Brain pericyte (primary cell): ENCODE data around the gene FAM184A.
A peak's percentile ranks its signal among the peaks of the same experiment; 100 is the strongest.
"Not testable (repeated sequence)": the region's sequence is repeated elsewhere in the genome, so short reads cannot be mapped to it uniquely, and the experiment has no call there.

Source experiments
- DNase-seq: peaks from one replicate; pipeline ENCODE4 v3.0.0-alpha.2; 2012; ENCODE audit warnings: low read depth, low spot score

FAM184A gene, protein sequence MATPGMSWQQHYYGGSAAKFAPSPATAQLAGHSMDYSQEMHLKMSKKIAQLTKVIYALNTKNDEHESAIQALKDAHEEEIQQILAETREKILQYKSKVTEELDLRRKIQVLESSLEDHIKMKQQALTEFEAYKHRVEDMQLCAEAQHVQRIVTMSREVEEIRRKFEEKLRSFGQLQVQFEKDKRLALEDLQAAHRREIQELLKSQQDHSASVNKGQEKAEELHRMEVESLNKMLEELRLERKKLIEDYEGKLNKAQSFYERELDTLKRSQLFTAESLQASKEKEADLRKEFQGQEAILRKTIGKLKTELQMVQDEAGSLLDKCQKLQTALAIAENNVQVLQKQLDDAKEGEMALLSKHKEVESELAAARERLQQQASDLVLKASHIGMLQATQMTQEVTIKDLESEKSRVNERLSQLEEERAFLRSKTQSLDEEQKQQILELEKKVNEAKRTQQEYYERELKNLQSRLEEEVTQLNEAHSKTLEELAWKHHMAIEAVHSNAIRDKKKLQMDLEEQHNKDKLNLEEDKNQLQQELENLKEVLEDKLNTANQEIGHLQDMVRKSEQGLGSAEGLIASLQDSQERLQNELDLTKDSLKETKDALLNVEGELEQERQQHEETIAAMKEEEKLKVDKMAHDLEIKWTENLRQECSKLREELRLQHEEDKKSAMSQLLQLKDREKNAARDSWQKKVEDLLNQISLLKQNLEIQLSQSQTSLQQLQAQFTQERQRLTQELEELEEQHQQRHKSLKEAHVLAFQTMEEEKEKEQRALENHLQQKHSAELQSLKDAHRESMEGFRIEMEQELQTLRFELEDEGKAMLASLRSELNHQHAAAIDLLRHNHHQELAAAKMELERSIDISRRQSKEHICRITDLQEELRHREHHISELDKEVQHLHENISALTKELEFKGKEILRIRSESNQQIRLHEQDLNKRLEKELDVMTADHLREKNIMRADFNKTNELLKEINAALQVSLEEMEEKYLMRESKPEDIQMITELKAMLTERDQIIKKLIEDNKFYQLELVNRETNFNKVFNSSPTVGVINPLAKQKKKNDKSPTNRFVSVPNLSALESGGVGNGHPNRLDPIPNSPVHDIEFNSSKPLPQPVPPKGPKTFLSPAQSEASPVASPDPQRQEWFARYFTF

DNA sequence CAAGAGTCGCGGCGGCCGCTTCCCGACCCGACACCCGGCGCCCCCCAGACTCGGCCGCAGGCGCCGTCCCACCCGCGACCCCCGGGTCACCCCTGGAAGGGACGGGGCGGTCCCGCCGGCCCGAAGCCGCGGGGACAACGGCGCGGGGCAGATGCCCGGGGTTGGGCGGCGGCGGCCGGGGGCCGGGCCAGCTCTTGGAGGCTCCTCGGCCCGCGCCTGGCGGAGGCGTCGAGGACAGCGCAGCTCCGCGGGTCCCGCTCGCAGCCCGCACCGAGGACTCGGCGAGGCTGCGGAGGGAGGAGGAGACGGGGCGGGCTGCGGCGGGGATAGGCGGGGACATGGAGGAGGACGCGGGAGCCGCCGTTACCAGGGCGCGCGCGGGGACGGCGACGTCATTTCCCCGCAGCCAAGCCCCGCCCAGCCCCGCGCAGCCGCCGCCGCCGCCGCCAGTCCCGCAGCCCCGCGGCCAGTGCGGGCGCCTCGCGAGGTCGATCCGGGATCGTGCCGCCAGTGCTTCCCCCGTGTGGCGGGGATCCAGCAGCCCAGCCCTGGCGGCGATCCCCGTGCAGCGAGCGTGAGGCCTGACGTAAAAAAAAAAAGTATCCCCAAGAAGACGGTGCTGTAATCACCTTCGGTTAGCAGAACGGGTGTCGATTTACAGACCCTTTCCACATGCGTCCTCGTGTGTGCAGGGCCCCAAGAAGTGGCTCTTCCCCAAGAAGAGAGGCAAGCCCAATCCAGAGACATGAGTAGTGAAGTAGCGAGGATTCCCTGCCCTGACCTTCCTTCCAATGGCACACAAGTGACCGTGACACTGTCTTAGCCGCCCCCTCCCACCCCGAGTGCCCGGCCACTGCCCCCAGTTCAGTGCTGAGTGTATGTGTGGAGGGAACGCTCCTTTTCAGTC is at the start of gene FAM184A:
FAM184A (minus strand) TSS at position 289 of the 907 bp plus-strand sequence. CDS start 365 bp downstream, outside the sequence.
- peak; percentile 13 for DNase-seq

DNA sequence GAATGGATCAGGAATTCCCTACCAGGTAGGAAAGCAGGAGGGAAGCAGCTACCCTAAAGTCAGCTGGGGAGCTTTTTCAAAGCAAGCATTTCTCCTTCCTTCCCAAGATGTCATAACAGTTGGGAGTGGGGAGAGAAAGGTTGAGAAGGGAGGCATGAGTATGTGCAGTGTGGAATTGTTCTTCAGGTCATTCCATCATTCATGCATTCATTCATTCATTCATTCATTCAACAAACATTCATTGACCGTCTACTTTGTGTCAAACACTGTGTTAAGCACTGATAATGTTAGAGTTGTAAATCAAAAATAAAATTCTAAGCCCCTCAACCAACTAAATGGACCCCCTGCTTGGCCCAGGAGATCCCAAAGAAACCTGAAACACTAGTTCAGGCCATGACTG is 49.2 kb upstream of the FAM184A start:
- DNase-seq, result no peak

DNA sequence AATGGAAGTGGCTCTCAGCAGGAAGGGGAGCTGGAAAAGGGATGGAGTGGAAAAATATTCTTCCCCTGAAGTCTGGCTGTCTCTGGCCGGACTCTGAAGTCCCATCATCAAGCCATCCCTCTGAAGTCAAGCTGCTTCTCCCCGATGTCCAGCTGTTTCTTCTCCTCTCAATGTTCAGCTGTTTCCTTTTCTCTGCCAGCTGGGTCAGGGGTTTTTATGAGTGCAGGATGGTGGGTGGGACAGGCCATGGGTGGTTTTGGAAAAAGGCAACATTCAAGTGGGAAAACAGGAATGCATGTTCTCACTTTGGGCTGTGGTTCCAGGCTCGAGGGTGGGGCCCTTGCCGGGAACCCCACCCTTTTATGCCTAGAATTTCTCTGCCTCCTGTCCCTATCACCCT is 48.4 kb upstream of the FAM184A start:
- DNase-seq, result no peak

DNA sequence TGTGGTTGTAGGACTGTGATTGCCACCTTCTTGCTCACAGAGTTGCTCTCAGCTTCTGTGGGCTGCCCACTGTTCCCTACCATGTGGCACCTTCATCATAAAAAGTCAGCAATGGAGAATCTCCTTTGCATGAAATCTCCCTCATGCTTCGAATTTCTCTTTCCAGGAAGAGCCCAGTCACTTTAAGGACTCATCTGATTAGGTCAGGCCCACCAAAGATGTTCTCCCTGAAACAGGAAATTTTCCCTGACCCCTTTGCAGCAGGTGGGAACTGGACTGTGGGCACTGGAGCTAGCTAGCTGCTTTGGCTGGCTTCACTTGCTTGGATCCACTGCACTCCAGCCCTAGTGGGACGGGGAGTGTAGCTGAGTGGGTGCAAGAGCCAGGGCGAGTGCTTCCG is 47.7 kb upstream of the FAM184A start:
- no peak for DNase-seq

DNA sequence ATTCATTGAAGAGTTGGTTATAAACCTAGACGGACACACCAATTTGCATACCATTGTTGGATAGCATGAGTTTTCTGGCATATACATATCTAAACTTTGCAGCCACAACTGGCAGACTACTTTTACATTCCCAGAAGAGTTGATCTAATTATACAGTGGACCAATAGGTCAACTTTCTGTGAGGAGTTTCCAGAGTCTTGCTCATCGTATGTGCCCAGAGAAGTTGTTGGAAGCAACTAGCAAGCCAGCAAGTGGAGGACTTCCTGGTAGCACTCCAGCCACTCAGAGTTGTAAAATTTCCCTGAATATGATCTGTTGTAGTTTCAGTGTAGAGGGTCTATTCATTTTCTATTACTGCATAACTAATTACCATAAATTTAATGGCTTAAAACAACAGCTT is 47.1 kb upstream of the FAM184A start:
- no peak for DNase-seq

DNA sequence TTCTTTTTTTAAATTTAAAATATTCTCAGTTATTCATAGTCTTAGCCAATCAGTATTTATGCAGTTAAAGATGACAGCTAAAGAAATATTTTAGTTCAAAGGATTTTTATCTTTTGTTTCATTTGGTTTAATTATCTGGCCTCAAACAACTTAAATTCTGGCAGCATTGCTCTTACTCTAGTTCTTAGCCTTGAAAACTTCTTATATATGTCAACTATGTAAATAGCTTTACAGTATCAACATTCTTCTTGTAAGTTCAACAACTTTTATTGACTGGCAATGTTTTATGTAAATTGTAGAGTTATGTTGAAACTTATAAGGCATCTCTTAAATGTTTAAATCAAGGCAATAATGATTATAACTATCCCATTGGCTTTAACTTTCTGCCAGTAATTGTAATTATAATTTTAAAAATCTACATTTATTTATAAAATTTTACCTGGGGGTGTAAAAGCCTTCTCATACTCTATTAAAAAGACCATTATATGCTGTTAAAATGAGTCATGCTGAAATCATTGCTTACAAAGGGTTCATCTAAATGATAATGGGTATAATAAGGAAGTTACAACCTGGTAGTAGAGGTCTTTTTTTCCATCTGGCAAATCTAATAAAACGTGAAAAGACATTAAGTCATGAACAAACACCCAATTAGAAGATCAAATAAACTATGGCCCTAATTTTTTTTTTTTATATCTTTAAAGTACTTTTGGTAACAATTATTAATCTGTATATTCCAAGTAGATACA is 45.8 kb upstream of the FAM184A start:
- DNase-seq, result no peak

DNA sequence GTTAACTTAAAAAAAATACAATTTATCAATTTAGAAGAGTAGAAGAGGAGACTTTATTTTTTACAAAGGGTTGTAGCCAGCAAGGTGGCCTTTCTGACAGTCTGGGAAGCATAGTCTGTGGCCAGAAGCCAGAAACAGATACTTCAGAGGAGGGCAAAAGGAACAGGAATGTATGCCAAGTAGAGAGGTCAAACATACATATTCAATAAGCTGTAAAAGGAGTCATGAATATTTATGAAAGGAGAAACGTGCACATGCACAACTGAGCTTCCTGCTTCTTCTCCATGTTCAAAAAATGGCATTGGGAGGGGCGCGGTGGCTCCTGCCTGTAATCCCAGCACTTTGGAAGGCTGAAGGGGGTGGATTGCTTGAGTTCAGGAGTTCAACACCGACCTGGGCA is 43.9 kb upstream of the FAM184A start:
- DNase-seq, result no peak

DNA sequence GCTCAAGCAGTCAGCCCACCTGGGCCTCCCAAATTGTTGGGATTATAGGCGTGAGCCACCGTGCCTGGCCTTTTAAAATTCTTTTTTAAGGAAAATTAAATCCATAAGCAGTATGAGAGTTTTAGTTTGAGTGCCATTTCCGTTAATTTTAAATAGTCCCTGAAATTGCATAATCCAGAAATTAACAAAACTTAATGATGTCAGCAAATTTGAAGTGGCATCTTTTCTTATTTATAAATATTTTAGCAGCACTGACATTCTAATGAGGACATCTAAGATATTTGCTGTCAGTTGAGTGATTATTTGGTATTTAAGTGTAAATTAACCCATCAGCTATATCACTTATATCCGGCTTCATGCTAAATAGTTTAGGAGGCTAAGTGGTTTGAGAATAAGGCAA is 42.9 kb upstream of the FAM184A start:
- DNase-seq, result no peak

DNA sequence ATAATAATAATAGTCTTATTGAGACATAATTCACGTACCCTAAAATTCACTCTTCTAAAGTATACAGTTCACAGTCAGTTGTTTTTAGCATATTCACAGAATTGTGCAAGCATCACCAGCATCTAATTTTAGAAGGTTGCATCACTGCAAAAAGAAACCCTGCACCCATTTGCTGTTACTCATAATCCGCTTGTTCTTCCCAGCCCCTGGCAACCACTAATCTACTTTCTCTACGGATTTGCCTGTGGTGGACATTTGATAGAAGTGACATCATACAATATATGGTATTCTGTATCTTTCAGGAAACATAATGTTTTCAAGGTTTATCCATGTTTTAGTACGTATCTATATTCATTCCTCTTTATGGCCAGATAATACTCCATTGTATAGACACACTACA is 41.5 kb upstream of the FAM184A start:
- DNase-seq, result no peak

DNA sequence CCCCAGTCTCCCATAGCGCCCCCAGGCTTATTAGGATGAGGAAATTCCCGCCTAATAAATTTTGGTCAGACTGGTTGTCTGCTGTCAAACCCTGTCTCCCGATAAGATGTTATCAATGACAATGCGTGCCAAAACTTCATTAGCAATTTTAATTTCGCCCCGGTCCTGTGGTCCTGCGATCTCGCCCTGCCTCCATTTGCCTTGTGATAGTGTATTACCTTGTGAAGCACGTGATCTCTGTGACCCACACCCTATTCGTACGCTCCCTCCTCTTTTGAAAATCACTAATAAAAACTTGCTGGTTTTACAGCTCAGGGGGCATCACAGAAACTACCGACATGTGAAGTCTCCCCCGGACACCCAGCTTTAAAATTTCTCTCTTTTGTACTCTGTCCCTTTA is 40.6 kb upstream of the FAM184A start:
- not testable (repeated sequence) for DNase-seq

DNA sequence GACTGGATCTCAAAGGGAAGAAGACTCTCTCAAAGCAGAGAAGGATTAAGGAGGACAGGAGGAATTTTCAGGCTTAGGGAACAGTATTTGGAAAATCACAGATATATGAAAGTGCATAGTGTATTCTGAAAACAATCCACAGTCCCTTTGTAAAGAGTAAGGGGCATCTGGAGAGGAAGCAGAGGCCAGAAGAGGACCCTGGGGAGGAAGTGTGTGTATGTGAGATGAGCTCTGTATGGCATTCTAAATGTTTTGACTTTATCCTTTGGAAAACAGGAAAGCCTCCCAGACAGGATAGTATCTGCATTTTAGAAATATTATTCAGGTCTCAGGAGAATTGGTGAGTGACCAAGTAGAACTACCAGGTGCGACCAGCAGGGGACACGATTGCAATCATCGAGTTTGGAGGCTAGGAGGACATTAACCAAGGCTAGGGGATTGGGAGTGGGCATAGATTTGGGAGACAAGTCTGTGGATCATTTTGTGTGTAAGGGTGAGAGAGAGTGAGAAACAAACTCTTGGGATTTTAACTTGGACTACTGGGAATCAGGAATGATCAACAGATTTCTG is 38.3 kb upstream of the FAM184A start:
- no peak for DNase-seq

DNA sequence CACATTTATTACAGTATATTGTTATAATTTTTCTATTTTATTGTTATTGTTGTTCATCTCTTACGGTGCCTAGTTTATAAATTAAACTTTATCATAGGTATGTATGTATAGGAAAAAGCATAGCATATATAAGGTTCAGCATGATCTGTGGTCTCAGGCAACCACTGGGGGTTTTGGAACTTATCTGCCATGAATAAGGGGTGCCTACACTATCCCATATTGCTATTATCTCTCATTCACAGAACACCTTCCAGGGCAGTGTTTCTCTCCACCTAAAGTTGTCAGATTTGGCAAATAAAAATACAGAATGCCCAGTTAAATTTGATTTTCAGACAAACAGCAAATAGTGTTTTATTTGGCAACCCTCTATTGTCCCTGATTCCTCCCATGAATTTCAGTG is 35.5 kb upstream of the FAM184A start:
- DNase-seq, result no peak

DNA sequence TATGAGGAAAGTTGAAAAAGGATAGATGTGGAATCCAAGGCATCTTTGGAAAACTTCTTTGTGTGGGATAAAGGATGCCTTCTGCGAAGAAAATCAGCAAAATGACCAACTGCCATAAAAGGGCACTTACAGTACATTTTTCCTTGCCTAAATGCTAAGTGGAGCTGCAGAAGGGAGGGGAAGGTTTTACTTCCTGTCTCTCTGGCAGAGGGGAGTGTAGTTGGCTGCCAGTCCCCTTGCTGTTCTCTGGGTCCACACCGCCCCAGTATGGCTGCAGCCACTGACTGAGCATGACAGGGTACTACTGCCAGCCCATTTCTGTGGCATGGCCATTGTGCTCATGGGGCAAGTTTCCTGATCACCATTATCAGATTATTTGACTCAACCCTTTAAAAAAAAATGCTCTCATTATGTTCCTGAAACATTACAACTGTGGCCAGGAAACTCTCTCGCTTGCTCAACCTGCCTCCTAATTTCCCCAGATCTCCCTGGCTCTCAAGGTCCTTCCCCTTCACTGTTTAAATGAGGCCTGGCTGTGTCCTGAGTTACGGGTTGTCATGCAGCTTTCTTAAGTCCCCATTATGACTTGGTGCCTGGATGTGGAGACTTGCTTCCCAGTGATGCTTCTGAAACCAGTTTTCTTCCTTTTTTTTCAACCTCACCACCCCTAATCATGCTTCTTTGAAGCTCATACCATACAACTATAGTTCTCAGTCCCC is 34.5 kb upstream of the FAM184A start:
- DNase-seq, result no peak

DNA sequence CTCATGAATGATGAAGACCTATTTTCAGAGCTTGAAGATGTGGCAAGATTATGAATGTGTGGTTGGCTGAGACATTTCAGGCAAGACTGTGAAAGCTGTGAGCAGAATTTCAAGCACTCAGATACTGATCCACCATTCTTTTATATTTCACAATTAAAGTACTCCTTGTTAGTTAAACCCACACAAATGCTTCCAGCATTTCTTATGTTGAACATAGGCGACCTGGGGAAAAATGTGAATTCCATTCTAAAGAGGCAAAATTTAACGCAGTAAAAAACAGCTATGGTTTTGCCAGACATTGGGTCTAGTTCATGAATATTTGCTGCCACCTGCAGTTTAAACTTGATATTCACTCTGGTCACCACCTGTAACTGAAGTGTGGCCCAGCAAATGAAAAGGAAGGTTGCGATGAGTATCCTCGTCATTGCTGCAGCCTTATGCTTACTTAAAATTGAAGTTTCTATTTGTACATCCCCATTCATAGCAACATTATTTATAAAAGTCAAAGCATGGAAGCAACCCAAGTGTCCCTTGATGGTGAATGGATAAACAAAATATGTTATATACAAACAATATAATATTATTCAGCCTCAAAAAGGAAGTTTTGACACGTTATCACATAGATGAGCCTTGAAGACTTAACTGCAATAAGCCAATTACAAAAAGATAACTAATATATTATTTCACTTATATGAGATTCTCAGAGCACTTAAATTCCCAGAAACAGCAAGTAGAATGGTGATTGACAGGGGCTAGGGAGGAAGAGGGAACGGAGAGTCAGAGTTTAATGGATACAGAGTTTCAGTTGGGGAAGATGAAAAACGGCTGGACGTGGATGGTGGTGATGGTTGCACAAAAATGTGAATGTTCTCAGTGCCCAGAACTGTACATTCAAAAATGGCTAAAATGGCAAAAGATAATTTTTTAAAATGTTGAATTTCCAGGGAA is 32.4 kb upstream of the FAM184A start:
- DNase-seq, result no peak

DNA sequence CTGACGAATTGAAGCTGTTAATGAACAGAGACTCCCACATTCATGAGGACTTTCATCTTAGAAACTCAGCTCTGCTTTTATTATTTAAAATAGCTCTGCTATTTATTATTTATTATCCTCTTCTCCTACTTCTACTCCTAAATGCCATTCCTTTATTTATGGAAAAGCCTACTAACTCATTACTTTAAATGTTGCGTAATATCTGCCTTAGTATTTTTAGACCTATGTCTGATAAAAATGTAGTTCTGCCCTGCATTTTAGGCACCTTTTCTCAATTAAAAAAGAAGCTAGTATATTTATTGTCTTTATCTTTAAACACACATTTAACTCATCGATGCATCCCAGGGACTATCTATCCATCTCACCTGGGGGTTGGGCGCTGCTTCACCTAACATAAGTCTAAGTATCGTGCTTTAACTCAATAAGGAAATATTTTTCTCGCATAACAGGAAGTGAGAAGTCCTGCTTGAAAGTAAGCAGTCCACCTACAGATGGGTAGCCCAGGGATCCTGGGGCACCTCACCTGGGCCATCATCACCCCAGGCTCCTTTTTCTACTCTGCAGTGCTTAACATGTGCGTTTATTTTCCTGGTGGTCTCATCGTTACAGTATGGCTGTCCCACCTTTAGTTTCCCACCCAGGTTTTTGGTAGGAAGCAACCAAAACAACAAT is 31.3 kb upstream of the FAM184A start:
- no peak for DNase-seq

DNA sequence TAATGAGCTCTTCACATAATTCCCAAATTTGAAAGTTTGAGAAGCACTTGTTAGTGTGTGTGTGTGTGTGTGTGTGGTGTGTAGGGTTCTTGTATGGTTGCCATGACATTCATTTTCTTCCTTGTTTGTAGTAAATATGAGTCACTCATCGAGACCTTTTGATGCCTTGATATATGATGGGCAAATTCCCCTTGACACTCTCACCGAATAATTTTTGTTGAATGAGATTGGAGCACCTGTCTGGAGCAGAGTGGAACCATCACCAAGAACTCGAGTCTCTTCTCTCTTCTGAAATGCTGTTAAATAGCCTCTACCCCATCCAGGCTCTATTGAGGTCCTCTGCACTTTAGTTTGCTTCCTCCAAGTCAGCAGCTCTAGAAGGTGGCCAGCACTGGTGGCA is 29.6 kb upstream of the FAM184A start:
- no peak for DNase-seq

DNA sequence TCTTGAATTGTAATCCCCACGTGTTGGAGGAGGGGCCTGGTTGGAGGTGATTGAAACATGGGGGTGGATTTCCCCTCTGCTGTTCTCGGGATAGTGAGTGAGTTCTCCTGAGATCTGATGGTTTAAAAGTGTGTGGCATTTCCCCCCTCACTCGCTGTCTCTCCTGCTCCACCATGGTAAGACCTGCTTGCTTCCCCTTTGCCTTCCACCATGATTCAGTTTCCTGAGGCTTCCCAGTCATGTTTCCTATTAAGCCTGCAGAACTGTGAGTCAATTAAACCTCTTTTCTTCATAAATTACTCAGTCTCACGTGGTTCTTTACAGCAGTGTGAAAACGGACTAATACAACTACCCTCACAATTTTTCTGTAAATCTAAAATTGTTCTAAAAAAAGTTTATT is 26.8 kb upstream of the FAM184A start:
- no peak for DNase-seq

DNA sequence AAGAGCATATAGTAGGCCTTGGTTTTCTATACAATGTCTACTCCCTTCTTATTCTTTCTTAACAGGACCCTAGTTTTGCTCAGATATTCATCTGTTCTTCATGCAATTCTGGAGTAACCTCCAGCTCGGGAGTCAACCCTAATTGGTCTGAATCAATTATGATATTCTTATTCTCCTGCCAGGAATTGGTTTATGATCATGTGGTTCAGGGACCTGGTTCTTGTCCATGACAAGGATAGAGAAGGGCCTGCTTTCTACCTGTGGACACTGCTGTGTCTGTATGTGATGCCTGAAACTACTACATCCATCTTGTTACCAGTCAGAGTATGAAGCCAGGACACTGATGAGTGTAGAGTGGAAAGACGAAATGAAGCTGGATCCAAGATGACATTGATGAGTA is 24.4 kb upstream of the FAM184A start:
- no peak for DNase-seq
